ENCODE results near the gene SFSWAP.

SFSWAP gene

DNA sequence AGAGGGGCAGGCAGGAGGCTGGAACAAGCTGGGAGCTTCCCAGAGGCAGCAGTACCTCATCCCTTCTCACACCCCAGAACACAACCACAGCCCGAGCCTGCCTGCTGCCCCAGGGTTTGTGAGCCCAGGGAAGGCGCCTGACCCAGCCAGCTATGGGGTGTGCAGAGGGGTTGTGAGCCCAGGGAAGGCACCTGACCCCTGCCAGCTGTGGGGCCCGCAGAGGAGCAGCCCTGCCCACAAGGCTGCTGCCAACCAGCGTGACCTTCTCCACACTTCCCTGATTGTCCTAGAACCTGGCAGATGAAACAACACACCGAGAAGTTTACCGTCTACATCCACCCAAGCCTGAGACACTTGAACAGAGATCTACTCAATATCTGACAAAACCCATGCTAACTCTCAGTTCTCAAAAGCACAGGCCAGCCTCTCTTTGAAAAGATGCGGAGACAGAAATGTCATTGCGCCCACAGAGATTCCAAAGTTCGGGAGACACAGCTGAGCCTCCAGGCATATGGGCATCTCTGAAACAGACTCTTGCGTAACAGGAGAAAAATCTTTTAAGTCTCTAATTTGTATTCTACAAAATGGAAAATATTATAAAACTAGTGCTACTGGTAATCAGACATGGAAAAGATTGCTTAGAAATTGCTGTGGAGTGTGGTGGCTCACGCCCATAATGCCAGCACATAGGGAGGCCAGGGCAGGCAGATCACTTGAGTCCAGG lies 47.3 kb downstream of the SFSWAP start:
- Histone ChIP-seq H3K4me2 (ENCODE audit: low read length) (no peak overlapping the region), H3K18ac (ENCODE audit: low read length) (no peak overlapping the region), H4K5ac (ENCODE audit: low read length) (no peak overlapping the region), H3K27me3 (ENCODE audit: insufficient read depth, low read length, poor library complexity) (no peaks in the 10 kb centered on the region), H3K27ac (ENCODE audit: low read depth, low read length) (no peak overlapping the region), H3K23ac (ENCODE audit: low read length) (no peak overlapping the region), H3K79me1 (ENCODE audit: low read length) (peaks cover 3% of the 10 kb centered on the region), H2BK120ac (ENCODE audit: low read depth, low read length) (no peak overlapping the region), H3K9ac (ENCODE audit: low read length) (no peak overlapping the region), H2BK15ac (replicated peaks; ENCODE audit: low read depth) (no peak overlapping the region), H3K4me1 (ENCODE audit: control insufficient read depth, low read depth, low read length) (no peaks in the 10 kb centered on the region), H4K8ac (ENCODE audit: low read depth, low read length) (no peak overlapping the region), H2BK5ac (ENCODE audit: low read length) (no peak overlapping the region), H3K4ac (ENCODE audit: low read depth, low read length) (no peak overlapping the region), H3K36me3 (ENCODE audit: control insufficient read depth, insufficient read depth, low read length) (peaks cover 22% of the 10 kb centered on the region), H3K79me2 (ENCODE audit: control insufficient read depth, insufficient read depth, low read length) (no peaks in the 10 kb centered on the region), H2AK5ac (ENCODE audit: low read length) (no peak overlapping the region), H3K4me3 (ENCODE audit: low read length) (no peak overlapping the region), H3K56ac (ENCODE audit: low read length) (no peak overlapping the region)
- WGBS (ENCODE audit: extremely low coverage, insufficient coverage, low lambda C conversion rate): no CpG with 5 or more reads among the region's 11 CpGs
- DNase-seq: no peak

DNA sequence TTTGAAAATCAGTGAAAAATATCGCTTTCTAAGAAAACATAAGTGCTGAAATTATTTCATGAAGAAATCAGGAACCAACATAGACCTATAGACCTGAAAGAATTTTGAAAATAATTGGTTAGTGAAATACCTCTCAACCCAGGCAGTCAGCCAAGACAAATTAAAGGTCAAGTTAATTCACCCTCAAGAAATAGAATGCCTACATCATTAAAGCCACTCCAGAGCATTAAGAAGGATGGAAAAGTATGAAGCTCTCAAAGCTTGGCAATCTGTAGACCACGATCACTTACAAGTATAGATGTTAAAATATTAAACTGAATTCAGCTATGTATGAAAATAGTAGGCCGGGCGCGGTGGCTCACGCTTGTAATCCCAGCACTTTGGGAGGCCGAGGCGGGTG lies 48.3 kb downstream of the SFSWAP start:
- H3K36me3 ChIP-seq (ENCODE audit: control insufficient read depth, insufficient read depth, low read length): peaks cover 23% of the 10 kb centered on the region
- WGBS (ENCODE audit: extremely low coverage, insufficient coverage, low lambda C conversion rate): 100% methylated on average over 1 of the region's 8 CpGs

DNA sequence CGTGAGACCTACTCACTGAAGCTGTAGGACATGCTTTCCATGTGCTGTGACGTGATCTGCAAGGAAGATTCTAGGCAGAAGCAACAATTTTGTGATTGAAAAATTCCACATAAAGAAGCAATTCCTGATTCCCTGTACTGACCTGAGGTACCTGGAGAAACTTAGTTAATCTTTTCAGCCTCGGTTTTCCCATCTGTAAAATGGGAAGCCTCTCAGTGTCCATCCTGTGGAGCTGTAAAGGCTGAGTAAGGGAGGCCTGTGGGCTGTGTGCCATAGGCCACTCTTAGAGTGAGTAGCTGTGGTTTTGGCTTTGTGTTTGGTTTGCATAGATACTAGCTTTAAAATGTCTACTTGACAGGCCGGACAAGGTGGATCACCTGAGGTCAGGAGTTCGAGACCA lies 50.7 kb downstream of the SFSWAP start:
- Histone ChIP-seq H3K9ac (ENCODE audit: low read length) (no peak overlapping the region), H3K27ac (ENCODE audit: low read depth, low read length) (no peak overlapping the region), H2BK120ac (ENCODE audit: low read depth, low read length) (no peak overlapping the region), H4K5ac (ENCODE audit: low read length) (no peak overlapping the region), H2BK5ac (ENCODE audit: low read length) (no peak overlapping the region), H4K8ac (ENCODE audit: low read depth, low read length) (no peak overlapping the region), H3K56ac (ENCODE audit: low read length) (no peak overlapping the region), H2BK15ac (replicated peaks; ENCODE audit: low read depth) (no peak overlapping the region), H3K4ac (ENCODE audit: low read depth, low read length) (no peak overlapping the region), H3K79me1 (ENCODE audit: low read length) (peaks cover 3% of the 10 kb centered on the region), H2AK5ac (ENCODE audit: low read length) (no peak overlapping the region), H3K4me2 (ENCODE audit: low read length) (no peak overlapping the region), H3K4me3 (ENCODE audit: low read length) (no peak overlapping the region), H3K18ac (ENCODE audit: low read length) (no peak overlapping the region), H3K4me1 (ENCODE audit: control insufficient read depth, low read depth, low read length) (no peaks in the 10 kb centered on the region), H3K79me2 (ENCODE audit: control insufficient read depth, insufficient read depth, low read length) (no peaks in the 10 kb centered on the region), H3K36me3 (ENCODE audit: control insufficient read depth, insufficient read depth, low read length) (peaks cover 23% of the 10 kb centered on the region), H3K23ac (ENCODE audit: low read length) (no peak overlapping the region), H3K27me3 (ENCODE audit: insufficient read depth, low read length, poor library complexity) (no peaks in the 10 kb centered on the region)
- WGBS (ENCODE audit: extremely low coverage, insufficient coverage, low lambda C conversion rate): no CpG with 5 or more reads among the region's 5 CpGs
- DNase-seq: no peak

More for the DNA sequence above, 48.3 kb downstream of the SFSWAP start:
- Histone ChIP-seq H3K4ac (ENCODE audit: low read depth, low read length) (no peak overlapping the region), H3K4me3 (ENCODE audit: low read length) (no peak overlapping the region), H3K4me1 (ENCODE audit: control insufficient read depth, low read depth, low read length) (no peaks in the 10 kb centered on the region), H2BK15ac (replicated peaks; ENCODE audit: low read depth) (no peak overlapping the region), H4K8ac (ENCODE audit: low read depth, low read length) (no peak overlapping the region), H3K79me1 (ENCODE audit: low read length) (peaks cover 3% of the 10 kb centered on the region), H2AK5ac (ENCODE audit: low read length) (no peak overlapping the region), H2BK5ac (ENCODE audit: low read length) (no peak overlapping the region), H3K23ac (ENCODE audit: low read length) (no peak overlapping the region), H3K79me2 (ENCODE audit: control insufficient read depth, insufficient read depth, low read length) (no peaks in the 10 kb centered on the region), H2BK120ac (ENCODE audit: low read depth, low read length) (no peak overlapping the region), H3K27me3 (ENCODE audit: insufficient read depth, low read length, poor library complexity) (no peaks in the 10 kb centered on the region), H3K4me2 (ENCODE audit: low read length) (no peak overlapping the region), H4K5ac (ENCODE audit: low read length) (no peak overlapping the region), H3K56ac (ENCODE audit: low read length) (no peak overlapping the region), H3K9ac (ENCODE audit: low read length) (no peak overlapping the region), H3K27ac (ENCODE audit: low read depth, low read length) (no peak overlapping the region), H3K18ac (ENCODE audit: low read length) (no peak overlapping the region)
- DNase-seq: no peak

DNA sequence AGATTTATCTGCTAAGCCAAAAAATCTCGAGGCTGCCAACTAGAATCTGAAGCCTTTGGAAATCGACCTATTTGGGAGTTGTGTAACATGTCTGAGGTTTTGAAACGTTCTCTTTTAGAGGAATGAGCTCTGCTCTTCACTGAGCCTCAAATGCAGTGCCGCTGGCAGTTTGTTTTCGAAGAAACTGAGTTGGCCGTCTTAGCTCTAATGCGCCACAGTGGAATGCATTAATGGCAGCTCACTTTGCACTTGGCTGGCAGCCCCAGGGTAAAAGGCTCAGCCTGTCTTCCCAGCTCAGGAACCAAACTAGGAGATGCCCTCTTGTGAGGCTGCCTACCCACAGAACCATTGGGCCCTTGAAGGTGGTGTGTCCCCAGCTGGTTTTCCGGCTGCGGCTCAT lies 53.8 kb downstream of the SFSWAP start:
- WGBS (ENCODE audit: extremely low coverage, insufficient coverage, low lambda C conversion rate): no CpG with 5 or more reads among the region's 9 CpGs
- peaks cover 15% of the 10 kb centered on the region for H3K36me3 ChIP-seq (ENCODE audit: control insufficient read depth, insufficient read depth, low read length)

DNA sequence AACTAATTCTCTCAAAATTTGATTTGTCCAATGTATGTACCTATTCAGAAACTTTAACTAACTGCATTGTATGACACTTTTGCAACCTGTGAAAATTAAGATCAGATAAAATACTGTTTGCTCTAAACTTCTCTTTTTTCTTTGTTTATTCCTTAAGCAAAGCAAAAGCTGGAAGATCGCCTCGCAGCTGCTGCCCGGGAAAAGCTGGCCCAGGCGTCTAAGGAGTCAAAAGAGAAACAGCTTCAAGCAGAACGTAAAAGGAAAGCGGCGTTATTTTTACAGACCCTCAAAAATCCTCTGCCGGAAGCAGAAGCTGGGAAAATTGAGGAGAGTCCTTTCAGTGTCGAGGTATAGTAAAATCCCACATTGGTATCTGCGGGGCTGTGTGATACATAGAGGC lies 55.1 kb downstream of the SFSWAP start:
- Histone ChIP-seq H3K79me2 (ENCODE audit: control insufficient read depth, insufficient read depth, low read length) (no peaks in the 10 kb centered on the region), H3K36me3 (ENCODE audit: control insufficient read depth, insufficient read depth, low read length) (peaks cover 15% of the 10 kb centered on the region), H3K27me3 (ENCODE audit: insufficient read depth, low read length, poor library complexity) (no peaks in the 10 kb centered on the region), H3K4ac (ENCODE audit: low read depth, low read length) (no peak overlapping the region), H3K23ac (ENCODE audit: low read length) (no peak overlapping the region), H3K4me3 (ENCODE audit: low read length) (no peak overlapping the region), H3K4me2 (ENCODE audit: low read length) (no peak overlapping the region), H2AK5ac (ENCODE audit: low read length) (no peak overlapping the region), H4K8ac (ENCODE audit: low read depth, low read length) (no peak overlapping the region), H2BK5ac (ENCODE audit: low read length) (no peak overlapping the region), H3K4me1 (ENCODE audit: control insufficient read depth, low read depth, low read length) (no peaks in the 10 kb centered on the region), H3K56ac (ENCODE audit: low read length) (no peak overlapping the region), H2BK120ac (ENCODE audit: low read depth, low read length) (no peak overlapping the region), H3K27ac (ENCODE audit: low read depth, low read length) (no peak overlapping the region), H3K9ac (ENCODE audit: low read length) (no peak overlapping the region), H2BK15ac (replicated peaks; ENCODE audit: low read depth) (no peak overlapping the region), H3K79me1 (ENCODE audit: low read length) (peaks cover 3% of the 10 kb centered on the region), H4K5ac (ENCODE audit: low read length) (no peak overlapping the region), H3K18ac (ENCODE audit: low read length) (no peak overlapping the region)
- WGBS (ENCODE audit: extremely low coverage, insufficient coverage, low lambda C conversion rate): no CpG with 5 or more reads among the region's 10 CpGs
- no peak for DNase-seq

More for the DNA sequence above, 53.8 kb downstream of the SFSWAP start:
- Histone ChIP-seq H3K18ac (ENCODE audit: low read length) (no peak overlapping the region), H2BK120ac (ENCODE audit: low read depth, low read length) (no peak overlapping the region), H3K23ac (ENCODE audit: low read length) (no peak overlapping the region), H4K5ac (ENCODE audit: low read length) (no peak overlapping the region), H3K4me3 (ENCODE audit: low read length) (no peak overlapping the region), H3K4ac (ENCODE audit: low read depth, low read length) (no peak overlapping the region), H2AK5ac (ENCODE audit: low read length) (no peak overlapping the region), H3K79me1 (ENCODE audit: low read length) (peaks cover 3% of the 10 kb centered on the region), H3K79me2 (ENCODE audit: control insufficient read depth, insufficient read depth, low read length) (no peaks in the 10 kb centered on the region), H3K56ac (ENCODE audit: low read length) (no peak overlapping the region), H3K9ac (ENCODE audit: low read length) (no peak overlapping the region), H4K8ac (ENCODE audit: low read depth, low read length) (no peak overlapping the region), H3K4me1 (ENCODE audit: control insufficient read depth, low read depth, low read length) (no peaks in the 10 kb centered on the region), H3K27ac (ENCODE audit: low read depth, low read length) (no peak overlapping the region), H3K27me3 (ENCODE audit: insufficient read depth, low read length, poor library complexity) (no peaks in the 10 kb centered on the region), H3K4me2 (ENCODE audit: low read length) (no peak overlapping the region), H2BK5ac (ENCODE audit: low read length) (no peak overlapping the region), H2BK15ac (replicated peaks; ENCODE audit: low read depth) (no peak overlapping the region)
- DNase-seq: no peak

Measured in mesendoderm (in vitro differentiated cells).